A549 treated with CORT108297 at 1 μM for 4 hours (cell line): Measurements from ENCODE around the gene KIAA1549. TPM values are rescaled to one million over a fixed set of nuclear protein-coding genes. Genes with fewer than 3 reads are reported as not detected.

Experiments used
- total RNA-seq: library from RNA; stranded (reverse); fragments of 200-300 nt; extraction: Qiagen RNA extraction; gene quantifications from 5 replicates; pipeline ENCODE4 v1.2.3, GENCODE V29; 2022

Gene KIAA1549
- 5.7 to 8.5 TPM (median 7.2 TPM) in 5 replicates for total RNA-seq

DNA sequence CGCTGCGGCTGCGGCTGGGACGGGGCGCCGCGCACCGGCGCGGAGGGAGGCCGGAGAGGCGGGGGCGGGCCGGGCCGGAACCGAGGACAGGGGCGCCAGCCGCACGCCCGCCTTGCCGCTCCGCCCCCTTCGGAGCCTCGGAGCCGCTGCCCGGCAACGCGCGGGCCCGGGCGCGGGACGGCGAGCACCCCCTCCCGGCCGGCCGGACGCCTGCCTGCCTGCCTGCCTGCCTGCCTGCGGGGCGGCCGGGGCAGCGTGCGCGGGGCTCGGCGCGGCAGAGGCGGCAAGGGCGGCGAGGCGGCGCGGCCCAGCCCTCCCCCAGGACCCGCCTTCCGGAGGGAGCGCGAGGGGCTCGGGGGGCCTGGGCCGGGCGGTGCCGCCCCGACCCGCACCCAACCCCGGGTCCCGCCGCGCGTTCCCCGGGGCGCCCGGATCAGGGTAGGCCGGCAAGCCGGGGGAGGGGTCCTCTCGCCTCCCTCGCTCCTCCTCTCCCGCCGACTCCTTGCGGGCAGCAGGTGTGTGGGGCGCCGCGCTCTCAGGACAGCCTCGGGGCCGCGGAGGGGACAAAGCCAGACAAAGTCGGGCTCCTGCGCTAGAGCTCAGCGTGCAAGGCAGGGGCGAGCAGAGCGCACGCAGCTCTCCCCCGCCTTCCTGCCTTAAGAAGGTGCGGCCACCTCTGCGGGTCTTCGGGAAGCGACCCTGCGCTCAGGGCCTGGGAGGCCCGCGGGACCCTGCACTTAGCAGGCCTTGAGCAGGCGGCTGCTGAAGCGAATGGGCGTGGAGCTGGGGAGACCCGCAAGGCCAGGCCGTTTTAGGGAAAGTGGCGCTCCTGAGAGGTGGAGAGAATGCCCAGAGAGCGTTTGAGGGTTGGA lies at the start of gene KIAA1549:
Gene KIAA1549 (minus strand): TSS at position 58 of the 872 bp plus-strand sequence. CDS start 120 bp downstream, outside the sequence.

DNA sequence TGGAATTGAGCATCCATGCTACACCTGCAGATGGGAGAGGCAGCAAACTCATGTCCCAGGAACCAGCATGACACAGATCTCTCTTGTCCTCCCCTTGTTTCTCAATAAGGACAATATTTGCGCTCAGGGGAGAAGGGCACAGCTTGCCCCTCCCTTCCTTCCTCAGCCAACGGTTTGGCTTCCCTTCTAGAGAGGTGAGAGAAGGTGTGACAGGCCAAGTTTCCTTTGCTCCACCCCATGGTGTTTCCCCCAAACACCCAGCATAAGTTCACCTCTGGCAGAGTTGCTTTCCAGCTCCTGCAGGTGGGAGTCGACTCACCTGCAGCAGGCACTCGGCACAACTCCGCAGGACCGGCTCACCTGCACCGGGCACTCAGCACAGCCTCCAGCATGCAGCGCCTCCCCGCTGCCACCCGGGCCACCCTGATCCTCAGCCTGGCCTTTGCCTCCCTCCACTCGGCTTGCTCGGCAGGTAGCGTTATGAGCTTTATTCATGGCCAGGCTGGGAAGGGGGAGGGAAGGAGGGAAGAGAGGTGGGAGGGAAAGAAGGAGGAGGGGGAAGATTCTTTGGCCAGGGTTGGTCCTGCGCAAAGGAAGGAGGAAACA lies 183.4 kb downstream of the KIAA1549 start, which contains the start of the genes ATP6V0A4 and TMEM213:
Gene ATP6V0A4 (minus strand): TSS at position 482 of the 606 bp plus-strand sequence. CDS start 26,949 bp downstream, outside the sequence.
Gene TMEM213 (plus strand): TSS at position 280 of the 606 bp plus-strand sequence. CDS start 111 bp downstream, at position 391.

Other genes with a start within 250 kb of the KIAA1549 start
- not detected in 5 replicates for gene TMEM213, start 183.4 kb downstream of the KIAA1549 start, total RNA-seq
- gene ATP6V0A4, start 183.2 kb downstream of the KIAA1549 start, total RNA-seq: 0.12 to 0.18 TPM (median 0.15 TPM) in 5 replicates
- 4.3 to 8.1 TPM (median 6.6 TPM) in 5 replicates for gene ZC3HAV1L, start 54.7 kb upstream of the KIAA1549 start, total RNA-seq
- gene ZC3HAV1, start 128.3 kb upstream of the KIAA1549 start, total RNA-seq: 27.7 to 33.5 TPM (median 30.7 TPM) in 5 replicates
- 2.1 to 3.0 TPM (median 2.7 TPM) in 5 replicates for gene UBN2, start 249.8 kb upstream of the KIAA1549 start, total RNA-seq